NK-92 (cell line): ENCODE data around the gene TOGARAM2.

Source experiments
- DNase-seq: peaks from one replicate; lab custom pipeline; 2025; ENCODE audit not compliant: unreplicated experiment; lab: John Stamatoyannopoulos, UW

The TOGARAM2 gene

DNA sequence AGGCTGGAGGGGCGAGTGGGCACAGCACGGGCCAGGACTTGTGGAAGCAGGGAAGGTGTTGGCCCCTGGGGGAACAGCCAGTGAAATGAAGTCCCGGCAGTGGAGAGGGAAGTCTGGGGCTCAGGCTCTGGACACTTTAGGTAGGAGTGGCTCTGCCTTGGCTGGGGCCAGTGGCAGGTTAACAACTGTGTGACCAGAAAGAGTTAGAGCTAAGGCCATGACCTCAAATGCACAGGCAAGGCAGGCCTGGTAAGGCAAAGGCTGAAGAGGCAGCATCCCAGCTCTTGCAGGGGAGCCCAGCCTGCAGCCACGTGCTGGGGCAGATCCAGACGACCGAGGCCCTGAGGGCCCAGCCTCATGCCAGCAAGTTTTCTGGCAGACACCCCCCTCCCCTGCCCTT, 71.7 kb downstream of the TOGARAM2 start:
- DNase-seq = no peak

DNA sequence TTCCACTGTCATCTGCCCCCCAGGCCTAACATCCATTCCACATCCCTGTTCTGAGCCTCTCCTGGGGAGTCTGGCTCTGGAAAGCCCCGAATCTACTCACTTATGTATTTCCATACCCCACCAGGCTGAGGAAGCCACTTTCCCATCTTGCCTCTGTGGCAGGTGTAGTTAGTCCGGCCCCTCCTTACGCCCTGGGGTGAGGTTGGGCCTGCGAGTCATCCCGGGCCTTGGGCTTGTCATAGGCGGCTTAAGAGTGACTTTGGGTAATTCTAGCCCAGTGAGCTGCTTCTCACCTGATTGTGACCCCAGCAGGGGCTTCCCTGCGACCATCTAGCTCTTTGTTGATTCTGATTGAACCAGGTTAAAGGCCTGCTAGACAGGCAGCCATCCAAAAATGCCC, 72.1 kb downstream of the TOGARAM2 start:
- DNase-seq = no peak

DNA sequence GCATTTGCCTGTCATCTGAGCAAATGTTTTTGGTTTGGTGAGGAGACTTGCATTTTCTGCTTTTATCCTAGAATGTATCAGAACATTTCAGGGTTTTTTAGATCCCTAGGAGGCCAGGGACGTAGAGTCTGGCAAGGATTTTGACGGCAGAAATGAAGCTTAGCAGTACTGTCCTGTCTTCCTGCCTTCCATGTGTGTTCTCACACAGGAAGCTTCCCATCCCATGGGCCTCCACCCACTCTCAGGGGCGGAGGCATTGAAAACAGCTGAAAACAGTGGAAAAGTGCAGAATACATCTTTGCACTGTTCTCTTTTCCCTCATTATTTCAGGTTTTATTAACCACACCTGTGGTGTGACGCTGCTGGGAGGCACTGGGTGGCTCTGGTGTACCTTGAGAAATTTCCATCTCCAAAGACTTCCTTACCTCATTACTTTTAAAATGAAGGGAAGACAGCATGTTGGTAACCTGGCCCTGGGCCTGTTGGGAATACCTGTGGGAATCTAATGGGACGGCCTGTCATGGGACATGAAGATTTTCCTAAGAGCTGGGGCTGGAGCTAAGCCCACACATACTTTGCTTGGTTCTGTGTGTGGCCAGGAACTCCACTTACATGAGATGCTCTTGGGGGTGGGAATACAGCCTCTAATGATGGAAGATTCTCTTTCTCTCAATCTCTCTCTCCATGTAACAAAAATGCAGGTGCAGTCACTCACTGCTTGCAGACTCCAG, 72.7 kb downstream of the TOGARAM2 start:
- no peak for DNase-seq

DNA sequence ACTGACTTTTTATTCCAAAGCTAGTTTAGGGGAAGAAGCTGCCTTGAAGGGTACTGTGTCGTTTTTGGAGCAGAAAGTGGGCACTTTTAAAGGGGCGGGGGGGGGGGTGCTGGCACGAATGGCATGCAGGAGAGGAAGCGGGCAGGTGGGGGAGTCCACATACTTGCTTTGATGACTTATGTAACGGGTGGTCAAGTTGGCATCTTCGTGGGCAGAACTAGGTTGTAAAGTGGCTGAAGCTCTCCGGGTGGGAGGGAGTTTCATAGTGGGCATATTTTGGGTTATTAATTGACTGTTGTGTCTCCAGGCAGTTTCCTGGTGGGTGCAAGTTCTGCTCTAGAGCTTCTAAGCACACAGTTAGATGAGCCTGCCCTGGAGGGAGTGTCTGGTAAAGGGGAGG, 73.3 kb downstream of the TOGARAM2 start:
- DNase-seq = no peak

DNA sequence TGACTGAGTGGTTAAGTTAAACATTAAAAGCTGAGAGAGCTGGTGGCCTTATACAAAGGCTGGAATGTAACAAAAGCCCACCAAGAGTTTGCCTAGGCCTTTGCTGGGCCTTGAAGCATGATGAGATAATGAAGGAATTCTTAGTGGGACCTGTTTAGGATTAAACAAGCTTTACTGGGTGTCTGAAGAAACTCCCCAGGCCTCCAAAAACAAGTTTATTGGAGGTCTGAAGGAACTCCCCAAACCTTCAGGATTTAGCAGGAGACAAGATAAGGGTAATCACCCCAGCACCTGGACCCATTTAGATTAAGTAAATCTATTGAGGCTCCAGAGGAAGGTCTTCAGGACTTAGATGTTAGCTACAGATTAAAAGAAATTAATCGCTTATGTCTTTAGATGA, 74.5 kb downstream of the TOGARAM2 start:
- DNase-seq = no peak

DNA sequence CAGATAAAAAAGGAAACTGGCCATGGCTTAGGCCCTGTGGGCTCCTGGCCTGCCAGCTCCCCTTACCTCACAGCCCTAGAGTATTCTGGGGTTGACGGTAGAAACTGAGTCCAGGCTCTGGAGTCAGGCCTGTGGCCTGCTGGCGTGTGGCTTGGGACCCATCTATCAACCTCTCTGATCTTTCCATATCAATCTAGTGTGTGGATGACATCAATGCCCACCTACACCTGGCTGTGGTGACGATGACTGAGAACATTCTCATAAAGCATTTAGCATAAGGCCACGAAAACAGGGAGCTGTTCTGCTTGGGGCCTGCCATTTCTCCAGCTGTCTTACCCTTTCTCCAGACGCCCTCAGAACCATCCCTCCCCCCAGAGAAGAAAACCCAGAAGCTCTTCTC, 75.4 kb downstream of the TOGARAM2 start:
- DNase-seq = no peak

DNA sequence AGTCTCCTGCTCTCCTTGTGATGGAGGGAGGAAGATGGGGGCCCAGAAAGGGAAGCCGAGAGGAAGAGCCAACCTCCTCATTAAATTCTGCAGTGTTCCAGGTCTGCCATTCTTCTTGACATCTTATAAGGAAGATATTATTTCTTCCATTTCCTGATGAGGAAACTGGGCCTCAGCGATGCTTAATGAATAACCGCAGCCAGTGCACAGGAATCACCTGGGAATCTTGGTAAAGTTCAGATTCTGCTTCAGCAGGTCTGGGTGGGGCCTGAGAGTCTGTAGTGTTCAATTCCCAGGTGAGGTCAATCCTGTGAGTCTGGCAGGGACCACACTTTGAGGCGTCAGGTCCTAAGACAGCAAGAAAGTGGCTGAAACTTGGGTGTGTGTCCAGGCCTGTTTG, 75.9 kb downstream of the TOGARAM2 start:
- DNase-seq = no peak

DNA sequence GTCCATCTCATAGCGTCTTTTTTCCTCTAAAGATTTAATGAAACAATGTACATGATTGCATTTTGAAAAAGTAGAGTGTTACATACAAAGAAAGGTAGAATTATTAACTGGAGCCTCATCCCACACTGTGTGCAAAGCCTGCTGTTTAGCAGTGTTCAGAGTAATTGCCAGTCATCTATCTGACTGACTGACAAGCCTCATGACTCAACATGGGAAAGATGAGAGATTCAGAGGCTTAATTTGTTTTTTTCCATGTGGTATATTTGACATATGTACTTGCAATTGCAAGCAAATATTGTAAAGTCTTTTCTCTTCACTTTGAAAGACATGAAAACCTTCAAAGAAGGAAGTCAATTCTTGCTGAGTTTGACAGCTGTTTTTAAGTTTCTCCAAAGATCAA, 78.5 kb downstream of the TOGARAM2 start:
- no peak for DNase-seq

DNA sequence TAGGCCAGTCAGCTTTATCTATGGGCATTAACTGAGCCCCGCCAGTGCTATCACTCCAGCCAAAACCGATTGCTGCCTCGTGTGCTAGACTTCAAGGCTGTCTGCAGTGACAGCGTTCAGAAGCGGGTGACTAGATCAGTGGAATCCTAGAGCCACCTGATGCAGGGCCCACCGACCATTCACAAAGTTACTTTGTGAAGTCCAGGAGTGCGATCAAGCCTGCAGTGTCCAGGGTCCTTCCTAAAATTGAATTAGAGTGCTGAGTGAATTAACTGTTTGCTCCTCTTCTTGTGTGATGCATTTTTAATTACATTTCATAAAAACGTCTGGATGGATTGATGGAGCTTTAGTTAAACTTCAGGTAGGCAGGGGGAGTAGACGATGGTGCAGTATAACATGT, 79.3 kb downstream of the TOGARAM2 start:
- no peak for DNase-seq

DNA sequence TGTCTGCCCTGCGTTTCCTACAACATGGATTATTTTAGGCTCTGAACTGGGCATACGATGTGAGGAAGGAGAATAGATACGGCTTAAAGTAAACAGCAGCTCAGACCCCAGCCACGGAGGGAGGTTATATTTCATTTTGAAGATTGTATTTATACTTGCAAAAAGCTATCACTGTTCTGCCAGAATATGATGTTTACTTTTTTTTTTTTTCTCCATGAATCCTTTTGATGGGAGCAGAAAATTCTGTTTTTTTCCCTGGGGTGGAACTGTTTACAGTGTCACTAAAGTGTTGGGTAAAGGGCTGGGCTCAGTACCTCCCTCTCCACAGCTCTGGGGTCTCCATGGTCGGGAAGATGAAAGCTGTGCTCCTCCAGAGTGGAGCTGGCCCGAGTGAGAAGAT, 80.1 kb downstream of the TOGARAM2 start:
- DNase-seq = no peak

DNA sequence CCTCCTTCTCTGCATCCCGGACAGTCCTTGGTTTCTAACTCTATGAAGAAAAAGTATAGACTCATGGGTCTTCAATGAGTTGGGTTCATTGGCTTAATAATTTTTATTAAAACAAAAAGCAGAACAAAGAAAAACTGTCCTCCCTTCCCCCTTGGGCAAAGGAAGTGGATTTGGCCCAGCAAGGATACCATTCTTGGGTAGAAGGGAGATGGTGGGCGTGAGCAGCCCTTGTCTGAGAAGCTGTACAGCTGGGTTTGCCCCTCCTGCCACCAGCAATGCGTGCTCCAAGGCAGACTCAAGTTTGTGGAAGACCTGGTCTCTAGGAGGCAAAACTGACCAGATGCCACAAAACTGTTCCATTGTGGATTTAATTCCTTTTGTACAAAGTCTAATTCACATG, 80.5 kb downstream of the TOGARAM2 start:
- no peak for DNase-seq

DNA sequence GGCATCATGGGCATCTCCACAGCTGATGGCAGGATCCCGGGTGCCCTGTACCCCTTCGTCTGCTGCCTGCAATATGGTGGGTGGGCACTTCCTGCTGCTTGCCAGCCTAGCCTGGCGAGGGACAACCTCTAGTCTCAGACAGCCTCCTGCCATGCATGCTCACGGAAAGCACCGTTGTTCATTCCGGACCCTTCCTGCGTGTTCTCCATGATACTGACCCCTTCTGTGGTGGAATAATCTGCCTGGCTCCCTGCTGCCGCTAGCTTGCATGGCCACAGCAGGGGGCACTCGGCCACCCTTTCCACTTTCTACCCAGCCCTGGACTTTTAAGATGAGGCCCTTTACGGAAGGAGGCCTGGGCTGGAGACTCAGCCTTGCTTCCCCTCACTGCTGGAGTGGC, 81.3 kb downstream of the TOGARAM2 start:
- no peak for DNase-seq

DNA sequence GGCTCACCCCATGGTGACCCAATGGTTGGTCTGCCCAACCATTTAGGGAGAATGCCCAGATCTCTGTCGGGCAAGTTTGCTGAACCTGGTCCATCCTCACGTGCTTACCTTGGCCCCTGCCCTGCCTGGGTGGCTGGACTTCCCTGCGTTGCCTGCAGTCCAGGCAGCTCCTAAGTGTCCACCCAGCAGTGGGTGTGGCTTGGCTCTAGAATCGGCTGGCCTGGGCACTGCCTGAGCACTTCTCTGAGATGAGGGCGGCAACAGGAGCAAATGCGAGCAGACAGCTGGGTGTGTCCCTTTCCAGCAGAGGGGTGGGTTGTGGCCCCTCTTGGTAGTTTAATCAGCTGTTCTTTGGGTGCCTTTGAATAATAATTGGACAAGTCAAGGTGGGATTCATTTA, 82.0 kb downstream of the TOGARAM2 start:
- no peak for DNase-seq

DNA sequence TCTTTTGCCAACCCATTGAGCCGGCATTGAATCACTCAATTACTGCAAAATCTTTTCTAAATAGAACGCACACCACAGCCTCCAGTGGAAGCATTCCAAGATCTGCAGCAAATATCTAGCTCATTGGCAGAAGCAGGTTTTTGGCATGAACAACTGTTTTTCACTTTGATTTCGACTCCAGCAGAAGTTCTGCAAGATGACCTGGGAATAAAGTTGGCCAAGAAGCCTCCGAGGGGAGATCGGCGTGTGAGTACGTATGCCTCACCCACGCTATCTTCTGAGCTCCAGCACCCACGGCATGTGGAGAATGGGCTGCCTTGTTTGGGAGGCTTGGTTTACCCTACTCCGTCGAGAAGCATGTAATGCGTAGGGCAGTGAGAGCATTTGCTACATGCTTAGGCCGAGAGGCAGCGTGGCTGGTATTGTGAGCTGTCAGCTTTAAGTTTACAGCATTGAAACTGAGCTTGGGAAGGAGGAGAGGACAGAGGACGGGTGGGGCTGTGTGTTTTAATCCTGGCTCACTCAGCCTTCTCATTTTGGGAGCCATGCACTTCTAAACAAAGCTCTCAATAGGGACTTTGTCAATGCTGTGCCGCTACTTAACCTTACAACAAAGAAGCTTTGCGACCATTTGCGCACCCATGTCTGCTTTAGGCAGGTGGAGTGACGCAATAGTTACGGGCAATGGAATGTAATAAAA, 82.7 kb downstream of the TOGARAM2 start:
- no peak for DNase-seq

DNA sequence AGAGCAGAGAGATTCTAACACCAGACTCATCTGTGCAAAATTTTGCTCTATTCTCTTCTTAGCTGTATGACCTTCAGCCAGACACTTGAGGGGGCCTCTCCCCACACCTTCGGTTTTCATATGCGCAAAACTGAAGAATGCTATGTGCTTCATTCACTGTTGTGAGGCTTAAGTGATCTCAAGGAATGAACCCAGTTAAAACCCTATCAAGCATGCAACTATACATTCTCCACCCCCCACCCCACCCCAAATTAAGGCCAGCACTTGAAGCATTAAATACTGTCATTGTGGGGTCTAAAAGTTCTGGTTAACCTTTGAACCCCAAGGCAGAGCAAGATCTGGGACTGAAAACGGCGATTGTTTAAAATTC, 83.2 kb downstream of the TOGARAM2 start:
- no peak for DNase-seq

DNA sequence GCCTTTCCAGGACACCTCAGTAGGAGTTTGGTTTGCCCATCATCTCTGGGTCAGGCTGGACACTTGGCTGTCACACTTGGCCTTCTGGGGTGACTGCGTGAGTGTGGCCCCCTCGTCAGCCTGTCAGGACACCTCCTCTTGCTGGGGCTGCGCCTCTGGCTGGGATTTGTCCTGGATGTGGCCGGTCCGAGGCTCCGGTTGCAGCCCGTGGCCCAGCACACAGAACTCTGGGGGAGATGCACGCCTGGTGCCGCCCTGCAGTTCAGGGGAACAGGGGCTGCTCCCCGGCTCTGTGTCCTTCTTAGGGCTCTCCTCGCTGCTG, 83.6 kb downstream of the TOGARAM2 start:
- no peak for DNase-seq

DNA sequence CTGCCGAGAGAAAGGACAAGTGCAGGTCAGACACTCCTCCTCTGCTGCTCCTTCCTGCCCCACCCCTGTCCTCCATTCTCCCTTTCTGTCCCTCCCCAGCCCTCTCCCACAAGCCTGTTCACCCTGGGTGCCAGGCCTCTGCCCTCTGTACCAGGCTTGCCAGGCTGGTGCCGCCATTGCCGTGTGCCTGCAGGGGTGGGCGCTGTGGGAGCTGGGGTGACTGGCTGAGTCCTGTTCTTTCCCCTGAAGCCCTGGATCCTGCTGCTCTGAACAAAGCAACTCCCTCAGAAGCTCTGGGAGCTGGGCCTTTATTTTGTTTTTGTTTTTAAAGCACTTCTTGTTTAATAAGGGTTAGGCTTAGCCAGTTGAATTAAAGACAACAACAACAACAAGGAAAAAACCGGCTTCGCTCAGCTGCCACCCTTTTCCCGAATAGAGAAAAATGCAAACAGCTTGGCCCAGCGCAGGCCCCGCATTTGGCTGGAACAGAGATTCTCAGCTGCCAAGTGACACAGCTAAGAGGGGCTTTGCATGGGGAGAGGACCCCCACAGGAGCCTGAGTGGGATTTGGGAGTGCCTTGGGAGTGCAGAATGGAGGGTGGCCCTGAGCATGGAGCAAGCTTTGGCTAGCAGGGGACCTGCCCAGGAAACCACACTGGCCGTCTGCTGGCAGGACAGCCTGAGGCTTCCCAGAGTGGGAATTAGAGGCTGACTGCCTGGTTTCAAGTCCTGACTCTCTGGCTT, 84.1 kb downstream of the TOGARAM2 start:
- no peak for DNase-seq

DNA sequence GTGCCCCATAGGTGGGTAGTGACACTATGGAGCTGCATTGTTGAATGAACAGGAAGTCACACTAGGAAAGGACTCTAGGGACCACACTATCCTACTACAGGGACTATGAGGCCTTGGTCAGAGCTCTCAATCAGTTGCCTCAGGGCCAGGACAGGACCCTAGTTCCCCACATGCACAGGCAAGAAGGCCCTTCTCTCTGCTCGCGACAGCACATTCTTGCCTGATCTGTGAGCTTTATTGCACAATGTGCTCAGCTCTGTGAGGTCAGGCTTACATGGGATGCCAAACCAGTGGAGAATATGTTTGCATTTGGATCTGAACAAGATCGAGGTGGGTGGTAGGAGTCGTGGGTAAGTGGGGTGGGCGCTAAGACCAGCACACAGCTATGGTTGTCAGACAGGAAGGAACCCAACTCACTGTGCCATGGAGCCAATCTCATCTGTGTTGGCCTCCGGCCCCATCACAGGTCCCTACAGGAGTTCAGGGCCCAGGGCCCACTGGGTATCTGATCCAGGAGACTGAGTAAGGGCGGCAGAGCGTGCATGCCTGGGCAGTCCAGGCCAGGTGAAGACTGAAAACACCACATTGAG, 85.3 kb downstream of the TOGARAM2 start:
- no peak for DNase-seq

DNA sequence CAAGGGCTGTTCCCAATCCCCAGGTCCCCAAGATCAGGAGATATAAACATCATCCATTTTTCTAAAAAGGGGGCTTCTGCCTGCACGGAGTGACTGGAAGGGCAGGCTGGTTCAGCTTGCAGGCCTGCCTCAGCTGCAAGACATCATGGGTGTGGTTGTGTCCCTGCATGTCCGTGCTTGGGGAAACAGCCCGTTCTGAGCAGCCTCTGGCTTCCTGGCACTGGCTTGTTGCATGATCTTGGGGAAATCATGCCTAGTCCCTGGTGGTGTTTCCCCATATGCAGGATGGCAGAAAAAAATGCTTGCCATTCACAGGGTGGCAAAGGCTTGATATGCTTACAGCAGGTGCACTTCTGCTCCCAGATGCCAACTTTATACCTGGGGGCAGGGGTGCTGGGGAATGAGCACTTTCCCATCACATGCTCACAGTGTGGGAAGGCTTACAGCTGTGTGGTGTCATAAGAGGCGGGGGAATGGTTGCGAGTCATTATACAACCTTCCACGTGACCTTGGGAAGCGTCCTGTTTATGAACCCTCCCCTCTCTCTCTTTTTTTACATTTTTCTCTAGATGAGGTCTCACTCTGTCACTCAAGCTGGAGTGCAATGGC, 86.0 kb downstream of the TOGARAM2 start:
- no peak for DNase-seq

DNA sequence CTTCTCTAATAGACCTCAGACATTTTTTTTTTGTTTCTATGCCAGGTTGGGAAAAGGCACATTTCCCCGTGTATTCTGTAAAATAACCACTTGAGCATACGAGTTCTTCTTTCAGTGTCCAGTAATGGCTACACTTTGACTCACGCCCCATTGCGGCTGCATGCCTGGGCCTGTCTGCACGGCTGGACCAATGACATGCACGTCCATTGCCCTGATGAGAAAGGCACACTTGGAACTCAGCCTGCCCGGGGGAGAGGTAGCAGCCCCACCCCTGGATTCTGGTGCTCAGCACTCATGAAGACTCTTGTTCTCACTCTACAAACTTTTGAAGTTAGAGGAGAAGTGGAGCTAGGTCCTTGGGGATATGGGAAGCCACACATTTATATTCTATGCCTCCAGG, 87.4 kb downstream of the TOGARAM2 start:
- no peak for DNase-seq

DNA sequence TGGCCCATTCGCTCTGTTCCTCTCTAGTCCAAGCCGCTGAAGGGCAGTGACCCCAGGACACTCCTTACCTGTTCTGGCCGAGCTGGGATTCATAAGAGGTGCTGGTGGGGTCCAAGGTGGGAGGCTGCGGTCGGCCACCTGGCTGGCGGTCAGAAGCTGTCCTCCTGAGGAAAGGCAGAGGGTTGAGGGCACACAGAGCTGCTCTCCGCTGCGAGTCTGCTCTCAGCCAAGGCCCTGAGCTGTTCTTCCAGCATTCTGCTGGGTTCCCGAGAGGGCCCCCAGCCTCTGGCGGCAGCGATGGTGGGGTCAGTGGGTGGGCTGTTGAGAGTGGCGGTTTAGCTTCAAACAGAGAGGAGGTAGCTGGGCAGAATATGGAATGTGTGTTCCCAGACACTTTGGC, 89.4 kb downstream of the TOGARAM2 start:
- no peak for DNase-seq
